WTC11 (cell line): ENCODE measurements around the gene PRKAG2. TPM values are rescaled to one million over a fixed set of nuclear protein-coding genes. Genes with fewer than 3 reads are reported as not detected.

Source experiments
- ATAC-seq: fragments of 200-7000 bp; cut with Tn5 transposase; 2 replicates; pipeline ENCODE4 v1.10.0; 2021; ENCODE audit warnings: mild to moderate bottlenecking, moderate library complexity
- CTCF ChIA-PET: fragments of 300-600 bp; sonication (Branson Sonifier 250); formaldehyde crosslinking; loops from one replicate; lab custom pipeline; 2021; ENCODE audit warnings: antibody characterized with exemption; lab: Charles Lee
- POLR2A ChIA-PET: fragments of 350-600 bp; sonication (Branson Sonifier 250); formaldehyde crosslinking; loops from one replicate; lab custom pipeline; 2021; ENCODE audit warnings: antibody characterized with exemption; lab: Charles Lee
- DNase-seq: peaks from one replicate; pipeline ENCODE4 v3.0.0; 2021; ENCODE audit warnings: low spot score
- H3K27ac Mint-ChIP-seq: 2 replicates; pipeline ENCODE4 v1.8.0; 2021; ENCODE audit warnings: mixed read lengths
- H3K27me3 Mint-ChIP-seq: 2 replicates; pipeline ENCODE4 v1.8.0; 2021; ENCODE audit warnings: low read depth, mild to moderate bottlenecking, moderate library complexity, mixed read lengths
- H3K36me3 Mint-ChIP-seq: 2 replicates; pipeline ENCODE4 v1.8.0; 2021; ENCODE audit warnings: mixed read lengths
- H3K4me1 Mint-ChIP-seq: 2 replicates; pipeline ENCODE4 v1.8.0; 2022; ENCODE audit warnings: mixed read lengths
- H3K4me3 Mint-ChIP-seq: 2 replicates; pipeline ENCODE4 v1.8.0; 2021; ENCODE audit warnings: mild to moderate bottlenecking, moderate library complexity, mixed read lengths
- H3K9me3 Mint-ChIP-seq: 2 replicates; pipeline ENCODE4 v1.8.0; 2021; ENCODE audit warnings: mixed read lengths
- CBFB ChIP-seq: sonication (generic); formaldehyde crosslinking; IDR thresholded peaks from 2 replicates; pipeline ENCODE4 v1.8.1; 2022; ENCODE audit warnings: mild to moderate bottlenecking, low read depth, missing genetic modification reagents
- CREB1 ChIP-seq: sonication (generic); formaldehyde crosslinking; IDR thresholded peaks from 2 replicates; pipeline ENCODE4 v1.8.0; 2023; ENCODE audit warnings: mild to moderate bottlenecking, missing genetic modification reagents
- EMX1 ChIP-seq: fragments of 250-450 bp; sonication (Bioruptor Pico); IDR thresholded peaks from 2 replicates; pipeline ENCODE4 v1.8.0; 2021; ENCODE audit warnings: mild to moderate bottlenecking
- GTF2I ChIP-seq: fragments of 250-450 bp; sonication (Bioruptor Pico); conservative IDR thresholded peaks from 2 replicates; pipeline ENCODE4 v1.4.0; 2021; ENCODE audit warnings: mild to moderate bottlenecking
- MXD4 ChIP-seq: fragments of 250-450 bp; sonication (Bioruptor Pico); IDR thresholded peaks from 2 replicates; pipeline ENCODE4 v1.8.0; 2021; ENCODE audit warnings: mild to moderate bottlenecking, moderate library complexity, borderline replicate concordance
- NFE2L1 ChIP-seq: sonication (generic); formaldehyde crosslinking; IDR thresholded peaks from 2 replicates; pipeline ENCODE4 v1.8.1; 2023; ENCODE audit warnings: missing genetic modification reagents
- PRRX2 ChIP-seq: fragments of 250-450 bp; sonication (Bioruptor Pico); IDR thresholded peaks from 2 replicates; pipeline ENCODE4 v1.8.0; 2021; ENCODE audit warnings: mild to moderate bottlenecking
- SMAD3 ChIP-seq: sonication (generic); formaldehyde crosslinking; IDR thresholded peaks from 2 replicates; pipeline ENCODE4 v1.8.0; 2022; ENCODE audit warnings: missing genetic modification reagents, mild to moderate bottlenecking, borderline replicate concordance
- TP53 ChIP-seq: sonication (generic); formaldehyde crosslinking; IDR thresholded peaks from 2 replicates; pipeline ENCODE4 v1.8.1; 2023; ENCODE audit warnings: mild to moderate bottlenecking, missing genetic modification reagents
- ZBTB21 ChIP-seq: sonication (generic); formaldehyde crosslinking; IDR thresholded peaks from 2 replicates; pipeline ENCODE4 v1.8.1; 2023; ENCODE audit warnings: mild to moderate bottlenecking, missing genetic modification reagents, borderline replicate concordance
- total RNA-seq: library from RNA; stranded (reverse); gene quantifications from 3 replicates; pipeline ENCODE4 v1.2.3, GENCODE V29; 2021
- TF ChIP-seq, protein P1 (sequence below): sonication (generic); formaldehyde crosslinking; IDR thresholded peaks from 2 replicates; pipeline ENCODE4 v1.8.1; 2023; ENCODE audit warnings: mild to moderate bottlenecking, missing genetic modification reagents
- TF ChIP-seq, protein P2 (sequence below): sonication (generic); formaldehyde crosslinking; IDR thresholded peaks from 2 replicates; pipeline ENCODE4 v1.8.1; 2022; ENCODE audit warnings: mild to moderate bottlenecking, moderate library complexity, missing genetic modification reagents
- TF ChIP-seq, protein P3 (sequence below): sonication (generic); formaldehyde crosslinking; IDR thresholded peaks from 2 replicates; pipeline ENCODE4 v1.8.1; 2022; ENCODE audit warnings: low read depth, missing genetic modification reagents, borderline replicate concordance
- TF ChIP-seq, protein P4 (sequence below): fragments of 200-600 bp; IDR thresholded peaks from 2 replicates; pipeline ENCODE4 v1.8.0; 2022; ENCODE audit warnings: antibody characterized with exemption
- TF ChIP-seq, protein P5 (sequence below): sonication (generic); formaldehyde crosslinking; IDR thresholded peaks from 2 replicates; pipeline ENCODE4 v1.8.1; 2023; ENCODE audit warnings: mild to moderate bottlenecking, moderate library complexity, missing genetic modification reagents
- TF ChIP-seq, protein P6 (sequence below): fragments of 250-450 bp; sonication (Bioruptor Pico); IDR thresholded peaks from 2 replicates; pipeline ENCODE4 v1.9.0; 2021; ENCODE audit warnings: mild to moderate bottlenecking
- TF ChIP-seq, protein P7 (sequence below): sonication (generic); formaldehyde crosslinking; IDR thresholded peaks from 2 replicates; pipeline ENCODE4 v1.8.0; 2022; ENCODE audit warnings: mild to moderate bottlenecking, missing genetic modification reagents

Gene PRKAG2
- total RNA-seq, 1 experiment from 2014 or later: 20.3 TPM

DNA sequence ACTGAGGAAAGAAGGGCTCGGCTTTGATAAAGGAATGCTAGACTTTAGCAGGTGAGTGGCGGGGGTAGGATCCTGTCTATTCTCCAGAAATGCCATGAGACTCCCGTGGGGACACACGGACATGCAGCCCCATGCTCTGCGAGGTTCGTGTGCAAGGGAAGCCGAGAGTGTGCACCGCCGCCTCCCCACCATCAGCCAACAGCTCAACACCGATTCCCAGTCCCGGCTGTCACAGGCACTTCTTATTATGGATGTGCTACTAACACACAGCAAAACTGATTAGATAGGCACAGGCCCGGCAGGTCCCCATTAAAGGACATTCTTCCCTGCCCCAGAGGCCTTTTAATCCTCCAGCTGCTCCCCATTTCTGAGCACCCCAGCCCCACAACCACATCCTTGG, 154.4 kb downstream of the PRKAG2 start (continued):
- TF ChIP-seq, protein P1, sequence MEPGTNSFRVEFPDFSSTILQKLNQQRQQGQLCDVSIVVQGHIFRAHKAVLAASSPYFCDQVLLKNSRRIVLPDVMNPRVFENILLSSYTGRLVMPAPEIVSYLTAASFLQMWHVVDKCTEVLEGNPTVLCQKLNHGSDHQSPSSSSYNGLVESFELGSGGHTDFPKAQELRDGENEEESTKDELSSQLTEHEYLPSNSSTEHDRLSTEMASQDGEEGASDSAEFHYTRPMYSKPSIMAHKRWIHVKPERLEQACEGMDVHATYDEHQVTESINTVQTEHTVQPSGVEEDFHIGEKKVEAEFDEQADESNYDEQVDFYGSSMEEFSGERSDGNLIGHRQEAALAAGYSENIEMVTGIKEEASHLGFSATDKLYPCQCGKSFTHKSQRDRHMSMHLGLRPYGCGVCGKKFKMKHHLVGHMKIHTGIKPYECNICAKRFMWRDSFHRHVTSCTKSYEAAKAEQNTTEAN (CRISPR knock-in tag): no peak
- TF ChIP-seq EMX1 (CRISPR knock-in tag): no peak
- TF ChIP-seq, protein P2, sequence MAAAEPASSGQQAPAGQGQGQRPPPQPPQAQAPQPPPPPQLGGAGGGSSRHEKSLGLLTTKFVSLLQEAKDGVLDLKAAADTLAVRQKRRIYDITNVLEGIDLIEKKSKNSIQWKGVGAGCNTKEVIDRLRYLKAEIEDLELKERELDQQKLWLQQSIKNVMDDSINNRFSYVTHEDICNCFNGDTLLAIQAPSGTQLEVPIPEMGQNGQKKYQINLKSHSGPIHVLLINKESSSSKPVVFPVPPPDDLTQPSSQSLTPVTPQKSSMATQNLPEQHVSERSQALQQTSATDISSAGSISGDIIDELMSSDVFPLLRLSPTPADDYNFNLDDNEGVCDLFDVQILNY (CRISPR knock-in tag): no peak

DNA sequence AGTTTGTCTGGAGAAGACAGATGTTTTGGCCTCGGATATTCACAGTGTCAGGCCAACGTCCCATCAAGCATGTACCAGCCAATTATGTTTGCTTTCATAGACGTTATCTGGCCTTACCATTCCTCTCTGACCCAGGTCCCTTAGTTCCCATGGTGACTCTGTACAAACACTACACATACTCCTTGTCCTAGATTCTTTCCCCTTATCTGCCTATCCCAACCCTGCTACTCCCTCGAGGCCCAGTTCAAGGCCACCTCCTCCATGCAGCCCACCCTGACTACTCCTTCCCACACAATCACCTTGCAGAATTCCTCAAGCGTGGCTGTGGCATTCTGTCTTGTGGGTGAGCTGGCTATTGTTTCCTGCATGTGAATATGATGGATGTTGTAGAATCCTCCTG, 155.2 kb downstream of the PRKAG2 start:
- CTCF ChIA-PET: interaction anchor here (1.2 kb wide), 1 partner anchor 25 kb away, joined by 5 read pairs; no protein-coding TSS in a partner anchor
- POLR2A ChIA-PET: no interaction called here
- H3K9me3 Mint-ChIP-seq: 0 out of 2 replicates have a peak, but pooled peaks cover 3% of the 10 kb centered on the region

More for the DNA sequence above, 155.2 kb downstream of the PRKAG2 start:
- Mint-ChIP-seq H3K27ac (no peak overlapping the region), H3K36me3 (no peaks in the 10 kb centered on the region), H3K4me1 (peaks cover 4% of the 10 kb centered on the region), H3K27me3 (no peaks in the 10 kb centered on the region), H3K4me3 (no peak overlapping the region)
- DNase-seq (no peak), ATAC-seq (no peak)
- TF ChIP-seq TP53 (CRISPR knock-in tag) (no peak), ZBTB21 (no peak), GTF2I (CRISPR knock-in tag) (no peak), MXD4 (CRISPR knock-in tag) (no peak), CBFB (no peak), NFE2L1 (no peak), EMX1 (CRISPR knock-in tag) (no peak), PRRX2 (no peak), SMAD3 (CRISPR knock-in tag) (no peak), CREB1 (CRISPR knock-in tag) (no peak)
- TF ChIP-seq, protein P3, sequence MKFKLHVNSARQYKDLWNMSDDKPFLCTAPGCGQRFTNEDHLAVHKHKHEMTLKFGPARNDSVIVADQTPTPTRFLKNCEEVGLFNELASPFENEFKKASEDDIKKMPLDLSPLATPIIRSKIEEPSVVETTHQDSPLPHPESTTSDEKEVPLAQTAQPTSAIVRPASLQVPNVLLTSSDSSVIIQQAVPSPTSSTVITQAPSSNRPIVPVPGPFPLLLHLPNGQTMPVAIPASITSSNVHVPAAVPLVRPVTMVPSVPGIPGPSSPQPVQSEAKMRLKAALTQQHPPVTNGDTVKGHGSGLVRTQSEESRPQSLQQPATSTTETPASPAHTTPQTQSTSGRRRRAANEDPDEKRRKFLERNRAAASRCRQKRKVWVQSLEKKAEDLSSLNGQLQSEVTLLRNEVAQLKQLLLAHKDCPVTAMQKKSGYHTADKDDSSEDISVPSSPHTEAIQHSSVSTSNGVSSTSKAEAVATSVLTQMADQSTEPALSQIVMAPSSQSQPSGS (CRISPR knock-in tag): no peak
- TF ChIP-seq, protein P4, sequence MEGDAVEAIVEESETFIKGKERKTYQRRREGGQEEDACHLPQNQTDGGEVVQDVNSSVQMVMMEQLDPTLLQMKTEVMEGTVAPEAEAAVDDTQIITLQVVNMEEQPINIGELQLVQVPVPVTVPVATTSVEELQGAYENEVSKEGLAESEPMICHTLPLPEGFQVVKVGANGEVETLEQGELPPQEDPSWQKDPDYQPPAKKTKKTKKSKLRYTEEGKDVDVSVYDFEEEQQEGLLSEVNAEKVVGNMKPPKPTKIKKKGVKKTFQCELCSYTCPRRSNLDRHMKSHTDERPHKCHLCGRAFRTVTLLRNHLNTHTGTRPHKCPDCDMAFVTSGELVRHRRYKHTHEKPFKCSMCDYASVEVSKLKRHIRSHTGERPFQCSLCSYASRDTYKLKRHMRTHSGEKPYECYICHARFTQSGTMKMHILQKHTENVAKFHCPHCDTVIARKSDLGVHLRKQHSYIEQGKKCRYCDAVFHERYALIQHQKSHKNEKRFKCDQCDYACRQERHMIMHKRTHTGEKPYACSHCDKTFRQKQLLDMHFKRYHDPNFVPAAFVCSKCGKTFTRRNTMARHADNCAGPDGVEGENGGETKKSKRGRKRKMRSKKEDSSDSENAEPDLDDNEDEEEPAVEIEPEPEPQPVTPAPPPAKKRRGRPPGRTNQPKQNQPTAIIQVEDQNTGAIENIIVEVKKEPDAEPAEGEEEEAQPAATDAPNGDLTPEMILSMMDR: no peak
- TF ChIP-seq, protein P5, sequence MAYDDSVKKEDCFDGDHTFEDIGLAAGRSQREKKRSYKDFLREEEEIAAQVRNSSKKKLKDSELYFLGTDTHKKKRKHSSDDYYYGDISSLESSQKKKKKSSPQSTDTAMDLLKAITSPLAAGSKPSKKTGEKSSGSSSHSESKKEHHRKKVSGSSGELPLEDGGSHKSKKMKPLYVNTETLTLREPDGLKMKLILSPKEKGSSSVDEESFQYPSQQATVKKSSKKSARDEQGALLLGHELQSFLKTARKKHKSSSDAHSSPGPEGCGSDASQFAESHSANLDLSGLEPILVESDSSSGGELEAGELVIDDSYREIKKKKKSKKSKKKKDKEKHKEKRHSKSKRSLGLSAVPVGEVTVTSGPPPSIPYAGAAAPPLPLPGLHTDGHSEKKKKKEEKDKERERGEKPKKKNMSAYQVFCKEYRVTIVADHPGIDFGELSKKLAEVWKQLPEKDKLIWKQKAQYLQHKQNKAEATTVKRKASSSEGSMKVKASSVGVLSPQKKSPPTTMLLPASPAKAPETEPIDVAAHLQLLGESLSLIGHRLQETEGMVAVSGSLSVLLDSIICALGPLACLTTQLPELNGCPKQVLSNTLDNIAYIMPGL (CRISPR knock-in tag): no peak
- TF ChIP-seq, protein P6, sequence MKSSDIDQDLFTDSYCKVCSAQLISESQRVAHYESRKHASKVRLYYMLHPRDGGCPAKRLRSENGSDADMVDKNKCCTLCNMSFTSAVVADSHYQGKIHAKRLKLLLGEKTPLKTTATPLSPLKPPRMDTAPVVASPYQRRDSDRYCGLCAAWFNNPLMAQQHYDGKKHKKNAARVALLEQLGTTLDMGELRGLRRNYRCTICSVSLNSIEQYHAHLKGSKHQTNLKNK (CRISPR knock-in tag): no peak
- TF ChIP-seq, protein P7, sequence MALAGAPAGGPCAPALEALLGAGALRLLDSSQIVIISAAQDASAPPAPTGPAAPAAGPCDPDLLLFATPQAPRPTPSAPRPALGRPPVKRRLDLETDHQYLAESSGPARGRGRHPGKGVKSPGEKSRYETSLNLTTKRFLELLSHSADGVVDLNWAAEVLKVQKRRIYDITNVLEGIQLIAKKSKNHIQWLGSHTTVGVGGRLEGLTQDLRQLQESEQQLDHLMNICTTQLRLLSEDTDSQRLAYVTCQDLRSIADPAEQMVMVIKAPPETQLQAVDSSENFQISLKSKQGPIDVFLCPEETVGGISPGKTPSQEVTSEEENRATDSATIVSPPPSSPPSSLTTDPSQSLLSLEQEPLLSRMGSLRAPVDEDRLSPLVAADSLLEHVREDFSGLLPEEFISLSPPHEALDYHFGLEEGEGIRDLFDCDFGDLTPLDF (CRISPR knock-in tag): no peak
